GM12878 (cell line): ENCODE data around the gene ANXA4. TPM values are rescaled to one million over a fixed set of nuclear protein-coding genes. Genes with fewer than 3 reads are reported as not detected.

ENCODE experiments used
- ATAC-seq: fragments of 200-7000 bp; cut with Tn5 transposase; 3 replicates; pipeline ENCODE4 v1.9.1; 2020; ENCODE audit warnings: mild to moderate bottlenecking, moderate library complexity
- BruUV-seq: library from RNA; stranded (reverse); fragments of 400-500 nt; replicated peaks from 2 replicates; lab custom pipeline; 2021; lab: Mats Ljungman, UMichigan
- CTCF ChIA-PET: fragments of 300-600 bp; sonication (Branson Sonifier 250); formaldehyde crosslinking; extraction: SDS; loops from one replicate; lab custom pipeline; 2021; ENCODE audit warnings: inconsistent platforms; lab: Yijun Ruan, JAX
- POLR2A ChIA-PET: fragments of 350-600 bp; formaldehyde crosslinking; extraction: SDS; loops from one replicate; lab custom pipeline; 2021; ENCODE audit warnings: inconsistent platforms; lab: Charles Lee
- RAD21 ChIA-PET: fragments of 300-600 bp; sonication (Branson Sonifier 250); formaldehyde crosslinking; loops from one replicate; lab custom pipeline; 2023; ENCODE audit warnings: antibody characterized with exemption; ENCODE audit not compliant: unreplicated experiment; lab: Charles Lee
- SMC1A ChIA-PET: fragments of 300-600 bp; sonication (Branson Sonifier 250); formaldehyde crosslinking; loops from one replicate; lab custom pipeline; 2023; ENCODE audit not compliant: unreplicated experiment, uncharacterized antibody; lab: Charles Lee
- DNase-seq: peaks from one replicate; pipeline ENCODE4 v3.0.0-alpha.2; 2011; ENCODE audit warnings: low read depth, low spot score
- FAIRE-seq: peaks from 3 replicates; lab custom pipeline; 2011; peaks lifted over from hg19 to GRCh38; lab: Jason Lieb, UNC
- H2AFZ ChIP-seq: 2 replicates; pipeline ENCODE4 v1.6.0; 2011; ENCODE audit warnings: low read depth, low read length, control low read depth; ENCODE audit not compliant: control insufficient read depth
- H3K27ac ChIP-seq: 2 replicates; pipeline ENCODE4 v1.5.1; 2011; ENCODE audit warnings: control low read depth; ENCODE audit not compliant: control insufficient read depth, insufficient read depth
- H3K27me3 ChIP-seq, 2 experiments: replicated peaks in 1 of 2; 2 replicates each; pipeline versions ENCODE4 v1.6.0 to v1.6.1; 2011; ENCODE audit warnings: low read length in 1 of 2; ENCODE audit not compliant: control insufficient read depth in 2 of 2, insufficient read depth in 2 of 2
- H3K36me3 ChIP-seq, 2 experiments: 2 replicates each; pipeline ENCODE4 v1.5.1; 2011; ENCODE audit warnings: low read length in 1 of 2; ENCODE audit not compliant: control insufficient read depth in 2 of 2, insufficient read depth in 2 of 2
- H3K4me1 ChIP-seq: 2 replicates; pipeline ENCODE4 v1.6.1; 2011; ENCODE audit warnings: mild to moderate bottlenecking, low read length, moderate library complexity, mixed read lengths; ENCODE audit not compliant: control insufficient read depth, insufficient read depth
- H3K4me2 ChIP-seq: 2 replicates; pipeline ENCODE4 v1.6.0; 2011; ENCODE audit warnings: control low read depth; ENCODE audit not compliant: control insufficient read depth, insufficient read depth
- H3K4me3 ChIP-seq: fragments of 200-600 bp; sonication (generic); 2 replicates; pipeline ENCODE4 v1.5.1; 2016
- H3K79me2 ChIP-seq: 2 replicates; pipeline ENCODE4 v1.6.0; 2011; ENCODE audit warnings: low read length; ENCODE audit not compliant: control insufficient read depth, insufficient read depth
- H3K9ac ChIP-seq: 2 replicates; pipeline ENCODE4 v1.8.0; 2011; ENCODE audit warnings: low read length, control low read depth, mixed read lengths; ENCODE audit not compliant: control insufficient read depth, insufficient read depth
- H3K9me3 ChIP-seq: replicated peaks from 3 replicates; pipeline ENCODE4 v1.5.1; 2011; ENCODE audit warnings: mild to moderate bottlenecking, low read length; ENCODE audit not compliant: control insufficient read depth, insufficient read depth
- H4K20me1 ChIP-seq: 2 replicates; pipeline ENCODE4 v1.6.0; 2011; ENCODE audit not compliant: control insufficient read depth, insufficient read depth
- FOXM1 ChIP-seq: IDR thresholded peaks from 2 replicates; pipeline ENCODE4 v1.6.1; 2012; ENCODE audit warnings: low read depth, mild to moderate bottlenecking, inconsistent platforms, low read length, moderate library complexity
- SIX5 ChIP-seq: IDR thresholded peaks from 2 replicates; pipeline ENCODE4 v1.6.1; 2011; ENCODE audit warnings: mild to moderate bottlenecking, low read depth, low read length, moderate library complexity; ENCODE audit not compliant: severe bottlenecking
- YBX1 ChIP-seq: fragments of 450-650 bp; IDR thresholded peaks from 2 replicates; pipeline ENCODE4 v1.6.1; 2016; ENCODE audit warnings: antibody characterized with exemption
- ZNF24 ChIP-seq: fragments of 450-650 bp; IDR thresholded peaks from 2 replicates; pipeline ENCODE4 v1.6.1; 2017; ENCODE audit warnings: antibody characterized with exemption, mild to moderate bottlenecking
- WGBS: methylation state at CpG from one replicate; pipeline ENCODE4 v1.1.6; 2016; ENCODE audit warnings: low lambda C conversion rate; ENCODE audit not compliant: insufficient replicate concordance, insufficient coverage; ENCODE audit errors: missing lambda C conversion rate; 5-methylcytosine and 5-hydroxymethylcytosine counted together
- in situ Hi-C: fragments of 300-500 bp; cut with MboI; formaldehyde crosslinking; loops from 9 replicates; pipeline ENCODE4 v1.14.3; 2018; ENCODE audit warnings: mixed read lengths
- intact Hi-C: fragments of 100-400 bp; cut with micrococcal nuclease; formaldehyde crosslinking; loops from one replicate; pipeline ENCODE4 v1.14.2; 2022; ENCODE audit not compliant: unreplicated experiment
- polyA plus RNA-seq, 11 experiments: library from polyadenylated mRNA; depleted of rRNA in 4 of 11; unstranded in 6 of 11; stranded (reverse) in 5 of 11; fragments of >200 nt; fragmentation: Nextera tagmentation in 4 of 11; fragmentation: Illumina TruSeq in 1 of 11; extraction: Ambion mirVana in 4 of 11; extraction: Trizol in 1 of 11; gene quantifications; 1 replicate in 1 of 11; 2 replicates in 10 of 11; pipeline versions ENCODE4 v1.2.1 to v1.2.3, GENCODE V29; 2011 to 2016; ENCODE audit warnings: inconsistent platforms in 2 of 11, missing spikeins in 2 of 11, low read depth in 1 of 11
- total RNA-seq, 4 experiments: library from RNA; depleted of rRNA in 3 of 4; stranded (reverse); fragments of >200 nt in 3 of 4; fragmentation: Illumina TruSeq in 1 of 4; extraction: Trizol in 1 of 4; gene quantifications; 2 replicates each; pipeline versions ENCODE4 v1.2.1 to v1.2.3, GENCODE V29; 2013 to 2021
- TF ChIP-seq, protein P1 (sequence below): IDR thresholded peaks from 2 replicates; pipeline ENCODE4 v1.6.1; 2011; ENCODE audit warnings: borderline replicate concordance, low read depth, mild to moderate bottlenecking, moderate library complexity, low read length; ENCODE audit not compliant: insufficient read depth, poor library complexity, severe bottlenecking

The ANXA4 gene
- total and polyA plus RNA-seq, 10 of the 15 experiments (the other 5 are each of a cell fraction or from before 2014, with no cell fraction given), result 16.3 to 97.2 (median 71.0) TPM

GRCh38 chr2:69744456-69744855 is 2.5 kb downstream of the ANXA4 start (continued):
- TF ChIP-seq FOXM1, result no peak

- no peak overlapping the region for H2AFZ ChIP-seq
- in situ Hi-C loops, result no loop called here
- no peaks in the 10 kb centered on the region for H3K27me3 ChIP-seq
- no peaks in the 10 kb centered on the region for H4K20me1 ChIP-seq
- peak overlapping the region; percentile 5; the same call in 1 of the 2 replicates for H3K4me3 ChIP-seq
- H3K79me2 ChIP-seq, result peaks cover 46% of the 10 kb centered on the region
- H3K36me3 ChIP-seq, result peaks cover 0 to 5% of the 10 kb centered on the region in 2 experiments; a peak in 2 of 4 replicates
- ChIA-PET POLR2A (interaction anchor here (1.1 to 5.2 kb wide), 13 partner anchors 8 to 92 kb away, joined by 3 to 61 read pairs (median 6); no protein-coding TSS in a partner anchor), RAD21 (interaction anchor here (1.0 to 8.3 kb wide), 17 partner anchors 10 to 169 kb away, joined by 3 to 76 read pairs (median 11); no protein-coding TSS in a partner anchor), CTCF (interaction anchor here (0.7 to 6.4 kb wide), 16 partner anchors 11 to 355 kb away, joined by 3 to 60 read pairs (median 4); no protein-coding TSS in a partner anchor), SMC1A (interaction anchor here (0.6 to 9.1 kb wide), 23 partner anchors 8 to 415 kb away, joined by 3 to 164 read pairs (median 8); no protein-coding TSS in a partner anchor)
- H3K4me2 ChIP-seq, result peak overlapping the region; percentile 72
- H3K27ac ChIP-seq, result no peak overlapping the region
- no peak overlapping the region for H3K9ac ChIP-seq
- intact Hi-C loops, result no loop called here
- DNase-seq (no peak), ATAC-seq (no peak), FAIRE-seq (no peak)
- H3K9me3 ChIP-seq, result no peaks in the 10 kb centered on the region; the same call in 2 of the 3 replicates
- H3K4me1 ChIP-seq, result peaks cover 6% of the 10 kb centered on the region
- TF ChIP-seq ZNF24 (no peak), YBX1 (no peak), SIX5 (no peak)
- TF ChIP-seq, protein P1, sequence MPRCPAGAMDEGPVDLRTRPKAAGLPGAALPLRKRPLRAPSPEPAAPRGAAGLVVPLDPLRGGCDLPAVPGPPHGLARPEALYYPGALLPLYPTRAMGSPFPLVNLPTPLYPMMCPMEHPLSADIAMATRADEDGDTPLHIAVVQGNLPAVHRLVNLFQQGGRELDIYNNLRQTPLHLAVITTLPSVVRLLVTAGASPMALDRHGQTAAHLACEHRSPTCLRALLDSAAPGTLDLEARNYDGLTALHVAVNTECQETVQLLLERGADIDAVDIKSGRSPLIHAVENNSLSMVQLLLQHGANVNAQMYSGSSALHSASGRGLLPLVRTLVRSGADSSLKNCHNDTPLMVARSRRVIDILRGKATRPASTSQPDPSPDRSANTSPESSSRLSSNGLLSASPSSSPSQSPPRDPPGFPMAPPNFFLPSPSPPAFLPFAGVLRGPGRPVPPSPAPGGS, result no peak
- WGBS, result 75% methylated on average over 2 of the region's 2 CpGs
- BruUV-seq, result no TSS peak
Measured at GRCh38 chr2:69745035-69745434, 3.1 kb downstream of the ANXA4 start.
